ENCODE results near the gene SNX10. TPM values are rescaled to one million over a fixed set of nuclear protein-coding genes. Genes with fewer than 3 reads are reported as not detected.

Gene SNX10
- total and polyA plus RNA-seq, 2 of the 4 experiments (the other 2 are of a cell fraction) = not detected

- Histone ChIP-seq H3K27ac (ENCODE audit: insufficient read depth, low read length) (no peak overlapping the region), H3K9me3 (ENCODE audit: control insufficient read depth, insufficient read depth, low read length) (no peaks in the 10 kb centered on the region), H3K18ac (ENCODE audit: low read depth, low read length) (no peak overlapping the region), H3K4me2 (ENCODE audit: low read depth, low read length) (no peak overlapping the region), H3K9ac (ENCODE audit: low read depth, low read length) (no peak overlapping the region), H3K56ac (ENCODE audit: extremely low read depth, insufficient read depth, low read length) (no peak overlapping the region), H3K9me1 (ENCODE audit: insufficient read depth, low read length) (no peaks in the 10 kb centered on the region), H3K23ac (ENCODE audit: low read depth, low read length) (no peak overlapping the region), H2AFZ (replicated peaks; ENCODE audit: low read length, poor library complexity) (no peak overlapping the region), H3K27me3 (ENCODE audit: control insufficient read depth, insufficient read depth, low read length) (no peaks in the 10 kb centered on the region), H3K36me3 (ENCODE audit: control insufficient read depth, insufficient read depth, low read length) (no peaks in the 10 kb centered on the region), H3K14ac (replicated peaks; ENCODE audit: low read depth, low read length) (no peak overlapping the region), H2AK5ac (ENCODE audit: low read depth, low read length) (no peak overlapping the region), H2AK9ac (replicated peaks; ENCODE audit: low read depth, low read length, poor library complexity) (no peak overlapping the region), H3K79me1 (ENCODE audit: low read depth in 1 of 2, low read length in 2 of 2) (no peaks in the 10 kb centered on the region), H3K4me3 (ENCODE audit: insufficient read depth, low read depth, low read length) (no peak overlapping the region), H3K4me1 (ENCODE audit: control insufficient read depth, insufficient read depth, low read length) (no peaks in the 10 kb centered on the region), H4K20me1 (ENCODE audit: insufficient read depth, low read length) (no peaks in the 10 kb centered on the region), H2BK15ac (ENCODE audit: low read depth, low read length) (no peak overlapping the region), H2BK5ac (ENCODE audit: low read depth, low read length, poor library complexity, severe bottlenecking) (no peak overlapping the region), H4K5ac (ENCODE audit: low read depth, low read length) (no peak overlapping the region), H2BK120ac (ENCODE audit: low read depth, low read length) (no peak overlapping the region), H3K4ac (ENCODE audit: low read depth, low read length) (no peak overlapping the region), H4K91ac (ENCODE audit: insufficient read depth, low read depth, low read length) (no peak overlapping the region), H4K8ac (ENCODE audit: low read depth in 2 of 2, low read length in 2 of 2) (no peak overlapping the region), H2BK20ac (ENCODE audit: low read depth, low read length) (no peak overlapping the region)
- POLR2A ChIA-PET (ENCODE audit: unreplicated experiment) = no interaction called here
- ATAC-seq (ENCODE audit: low read depth) (no peak), DNase-seq (no peak)
- TF ChIP-seq SMC3 (IDR thresholded peaks at IDR 0.05; ENCODE audit: low read depth, low read length) = no peak
- no peak for TF ChIP-seq USF2 (IDR thresholded peaks at IDR 0.05; ENCODE audit: low read depth, low read length)
- TF ChIP-seq MAZ (IDR thresholded peaks at IDR 0.05; ENCODE audit: borderline replicate concordance, low read depth, low read length) = no peak
- no peak for TF ChIP-seq CTCF (conservative IDR thresholded peaks at IDR 0.05; ENCODE audit: low read depth, low read length)
- TF ChIP-seq, protein P1, sequence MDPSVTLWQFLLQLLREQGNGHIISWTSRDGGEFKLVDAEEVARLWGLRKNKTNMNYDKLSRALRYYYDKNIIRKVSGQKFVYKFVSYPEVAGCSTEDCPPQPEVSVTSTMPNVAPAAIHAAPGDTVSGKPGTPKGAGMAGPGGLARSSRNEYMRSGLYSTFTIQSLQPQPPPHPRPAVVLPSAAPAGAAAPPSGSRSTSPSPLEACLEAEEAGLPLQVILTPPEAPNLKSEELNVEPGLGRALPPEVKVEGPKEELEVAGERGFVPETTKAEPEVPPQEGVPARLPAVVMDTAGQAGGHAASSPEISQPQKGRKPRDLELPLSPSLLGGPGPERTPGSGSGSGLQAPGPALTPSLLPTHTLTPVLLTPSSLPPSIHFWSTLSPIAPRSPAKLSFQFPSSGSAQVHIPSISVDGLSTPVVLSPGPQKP (IDR thresholded peaks at IDR 0.05; ENCODE audit: borderline replicate concordance, low read depth, low read length) = no peak
- TF ChIP-seq POLR2A (IDR thresholded peaks at IDR 0.05; ENCODE audit: low read depth, low read length) = no peak
- no peak for TF ChIP-seq RAD21 (IDR thresholded peaks at IDR 0.05; ENCODE audit: low read length)
- TF ChIP-seq MAFK (IDR thresholded peaks at IDR 0.05; ENCODE audit: low read depth, low read length) = no peak
- TF ChIP-seq CHD1 (IDR thresholded peaks at IDR 0.05; ENCODE audit: low read depth, low read length) = no peak
- no peak for TF ChIP-seq RCOR1 (IDR thresholded peaks at IDR 0.05; ENCODE audit: insufficient replicate concordance, low read length)
- TF ChIP-seq NFE2L2 (IDR thresholded peaks at IDR 0.05; ENCODE audit: low read depth, low read length) = no peak
- TF ChIP-seq BHLHE40 (IDR thresholded peaks at IDR 0.05; ENCODE audit: low read depth, low read length) = no peak
- no peak for TF ChIP-seq RFX5 (IDR thresholded peaks at IDR 0.05; ENCODE audit: low read depth, low read length)
- no peak for TF ChIP-seq FOS (IDR thresholded peaks at IDR 0.05; ENCODE audit: low read depth, low read length)
- TF ChIP-seq CEBPB (IDR thresholded peaks at IDR 0.05; ENCODE audit: low read depth, low read length) = no peak
- TF ChIP-seq MXI1 (IDR thresholded peaks at IDR 0.05; ENCODE audit: borderline replicate concordance, low read depth, low read length) = no peak
- in situ Hi-C loops (cut with MboI; ENCODE audit: low sequenced_read_pairs) (no loop called here), intact Hi-C loops (cut with micrococcal nuclease) (no loop called here), dilution Hi-C loops (cut with HindIII; ENCODE audit: low sequenced_read_pairs, unreplicated experiment) (no loop called here)
- CTCF ChIA-PET = no interaction called here
- 80% methylated on average over 1 of the region's 3 CpGs; no CpG with 5 or more reads in 1 of the 2 experiments for WGBS, 2 experiments (ENCODE audit: extremely low coverage in 2 of 2, insufficient read length in 1 of 2)
- BruUV-seq (replicated peaks) = no TSS peak
Observed at GRCh38 chr7:26317211-26317610, 25.5 kb downstream of the SNX10 start.

All from IMR-90 (cell line).